ENCODE results near the gene AK8.

Gene AK8

DNA sequence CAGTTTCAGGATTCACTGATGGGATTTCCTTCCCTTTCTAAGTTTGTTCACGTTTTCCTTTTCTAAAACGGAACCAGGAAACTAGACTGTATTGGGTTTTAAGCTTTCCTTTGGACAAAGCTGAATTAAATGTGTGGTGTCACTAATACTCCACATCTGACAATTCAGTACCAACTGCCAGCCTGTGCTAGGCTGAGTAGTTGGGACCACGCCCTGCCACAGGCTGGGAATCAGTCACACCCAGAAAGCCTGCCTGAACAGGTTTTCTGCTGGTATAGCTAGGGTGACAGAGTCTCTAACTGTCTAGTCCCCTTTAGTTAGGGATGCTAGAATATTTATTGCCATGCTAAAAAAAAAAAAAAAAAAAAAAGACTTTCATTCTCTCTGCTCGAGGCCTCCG lies 16.3 kb upstream of the AK8 start:
- no peaks in the 10 kb centered on the region for H3K36me3 ChIP-seq (ENCODE audit: low read length)

DNA sequence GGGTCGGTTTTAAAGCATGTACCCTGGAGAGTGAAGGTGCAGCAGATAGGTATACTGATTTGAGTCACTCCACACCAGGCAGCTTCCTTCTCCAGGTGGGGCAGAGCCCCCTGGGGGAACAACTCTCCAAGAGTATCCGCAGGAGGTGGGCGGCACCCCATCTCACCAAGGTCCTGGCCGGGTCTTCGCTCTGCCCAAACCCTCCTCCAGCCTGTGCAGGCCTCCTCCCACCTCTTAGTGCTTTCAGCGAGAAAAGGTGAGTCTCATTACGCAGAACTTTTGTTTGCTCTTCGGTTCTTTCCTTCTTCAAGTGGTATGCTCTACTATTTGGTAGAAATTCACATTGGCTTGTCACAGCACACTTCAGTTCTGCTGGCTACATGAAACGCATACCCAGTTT lies 14.3 kb upstream of the AK8 start:
- no peaks in the 10 kb centered on the region for H3K79me2 ChIP-seq (ENCODE audit: insufficient read depth, low read length)
- H3K27me3 ChIP-seq (ENCODE audit: low read length): no peaks in the 10 kb centered on the region
- no peak overlapping the region for H2AFZ ChIP-seq (ENCODE audit: low read depth, low read length, severe bottlenecking)
- H3K9me2 ChIP-seq (replicated peaks; ENCODE audit: insufficient read depth, low read length): no peaks in the 10 kb centered on the region
- H3K9me3 ChIP-seq (ENCODE audit: insufficient read depth, low read length): no peaks in the 10 kb centered on the region
- no peaks in the 10 kb centered on the region for H3K36me3 ChIP-seq (ENCODE audit: low read length)
- TF ChIP-seq EZH2phosphoT487 (conservative IDR thresholded peaks at IDR 0.05; ENCODE audit: low read length): no peak
- TF ChIP-seq, protein P1, sequence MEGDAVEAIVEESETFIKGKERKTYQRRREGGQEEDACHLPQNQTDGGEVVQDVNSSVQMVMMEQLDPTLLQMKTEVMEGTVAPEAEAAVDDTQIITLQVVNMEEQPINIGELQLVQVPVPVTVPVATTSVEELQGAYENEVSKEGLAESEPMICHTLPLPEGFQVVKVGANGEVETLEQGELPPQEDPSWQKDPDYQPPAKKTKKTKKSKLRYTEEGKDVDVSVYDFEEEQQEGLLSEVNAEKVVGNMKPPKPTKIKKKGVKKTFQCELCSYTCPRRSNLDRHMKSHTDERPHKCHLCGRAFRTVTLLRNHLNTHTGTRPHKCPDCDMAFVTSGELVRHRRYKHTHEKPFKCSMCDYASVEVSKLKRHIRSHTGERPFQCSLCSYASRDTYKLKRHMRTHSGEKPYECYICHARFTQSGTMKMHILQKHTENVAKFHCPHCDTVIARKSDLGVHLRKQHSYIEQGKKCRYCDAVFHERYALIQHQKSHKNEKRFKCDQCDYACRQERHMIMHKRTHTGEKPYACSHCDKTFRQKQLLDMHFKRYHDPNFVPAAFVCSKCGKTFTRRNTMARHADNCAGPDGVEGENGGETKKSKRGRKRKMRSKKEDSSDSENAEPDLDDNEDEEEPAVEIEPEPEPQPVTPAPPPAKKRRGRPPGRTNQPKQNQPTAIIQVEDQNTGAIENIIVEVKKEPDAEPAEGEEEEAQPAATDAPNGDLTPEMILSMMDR (IDR thresholded peaks at IDR 0.05; ENCODE audit: insufficient read depth, low read length, poor library complexity, severe bottlenecking): no peak
- no peaks in the 10 kb centered on the region for H4K20me1 ChIP-seq (ENCODE audit: low read depth, low read length)
- H3K27ac ChIP-seq (ENCODE audit: low read depth, low read length): no peak overlapping the region
- H3K9ac ChIP-seq (ENCODE audit: low read length): no peak overlapping the region
- no peaks in the 10 kb centered on the region for H3F3A ChIP-seq (ENCODE audit: insufficient read depth)
- no peak overlapping the region for H3K4me2 ChIP-seq (ENCODE audit: low read depth, low read length, poor library complexity, severe bottlenecking)
- H3K4me3 ChIP-seq (ENCODE audit: insufficient read depth, low read length, poor library complexity, severe bottlenecking): no peak overlapping the region

More for the DNA sequence above, 16.3 kb upstream of the AK8 start:
- H4K20me1 ChIP-seq (ENCODE audit: low read depth, low read length): no peaks in the 10 kb centered on the region
- no peaks in the 10 kb centered on the region for H3K9me2 ChIP-seq (replicated peaks; ENCODE audit: insufficient read depth, low read length)
- TF ChIP-seq, protein P1 (IDR thresholded peaks at IDR 0.05; ENCODE audit: insufficient read depth, low read length, poor library complexity, severe bottlenecking): no peak
- no peak for TF ChIP-seq EZH2phosphoT487 (conservative IDR thresholded peaks at IDR 0.05; ENCODE audit: low read length)
- H3F3A ChIP-seq (ENCODE audit: insufficient read depth): no peaks in the 10 kb centered on the region
- no peaks in the 10 kb centered on the region for H3K79me2 ChIP-seq (ENCODE audit: insufficient read depth, low read length)
- no peak overlapping the region for H3K9ac ChIP-seq (ENCODE audit: low read length)
- no peak overlapping the region for H3K4me2 ChIP-seq (ENCODE audit: low read depth, low read length, poor library complexity, severe bottlenecking)
- no peak overlapping the region for H3K4me3 ChIP-seq (ENCODE audit: insufficient read depth, low read length, poor library complexity, severe bottlenecking)
- no peak overlapping the region for H2AFZ ChIP-seq (ENCODE audit: low read depth, low read length, severe bottlenecking)
- H3K27me3 ChIP-seq (ENCODE audit: low read length): no peaks in the 10 kb centered on the region
- H3K27ac ChIP-seq (ENCODE audit: low read depth, low read length): no peak overlapping the region
- no peaks in the 10 kb centered on the region for H3K9me3 ChIP-seq (ENCODE audit: insufficient read depth, low read length)

DNA sequence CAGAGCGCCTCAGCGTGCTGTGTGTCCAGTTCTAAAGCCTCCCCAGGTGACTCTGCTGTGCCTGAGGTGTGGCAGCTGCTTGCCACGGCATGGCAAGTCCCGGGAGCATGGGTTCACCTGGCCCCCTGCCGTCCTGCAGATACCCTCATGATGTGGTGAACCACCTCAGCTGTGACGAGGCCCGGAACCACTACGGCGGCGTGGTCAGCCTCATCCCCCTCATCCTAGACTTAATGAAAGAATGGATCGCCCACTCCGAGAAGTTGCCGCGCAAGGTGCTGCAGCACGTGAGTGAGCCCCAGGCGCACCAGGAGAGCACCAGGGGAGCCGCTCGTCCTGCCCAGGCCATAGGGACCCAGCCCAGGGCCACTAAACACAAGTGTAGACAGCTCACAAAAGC lies 10.1 kb upstream of the AK8 start:
- no peaks in the 10 kb centered on the region for H3K9me2 ChIP-seq (replicated peaks; ENCODE audit: insufficient read depth, low read length)
- H3K4me2 ChIP-seq (ENCODE audit: low read depth, low read length, poor library complexity, severe bottlenecking): no peak overlapping the region
- H3K79me2 ChIP-seq (ENCODE audit: insufficient read depth, low read length): no peaks in the 10 kb centered on the region
- no peaks in the 10 kb centered on the region for H3K9me3 ChIP-seq (ENCODE audit: insufficient read depth, low read length)
- H3K4me3 ChIP-seq (ENCODE audit: insufficient read depth, low read length, poor library complexity, severe bottlenecking): no peak overlapping the region
- no peaks in the 10 kb centered on the region for H4K20me1 ChIP-seq (ENCODE audit: low read depth, low read length)
- no peaks in the 10 kb centered on the region for H3K27me3 ChIP-seq (ENCODE audit: low read length)
- no peak overlapping the region for H3K27ac ChIP-seq (ENCODE audit: low read depth, low read length)
- H3K9ac ChIP-seq (ENCODE audit: low read length): no peak overlapping the region
- H3F3A ChIP-seq (ENCODE audit: insufficient read depth): no peaks in the 10 kb centered on the region
- no peaks in the 10 kb centered on the region for H3K36me3 ChIP-seq (ENCODE audit: low read length)
- no peak overlapping the region for H2AFZ ChIP-seq (ENCODE audit: low read depth, low read length, severe bottlenecking)
- no peak for TF ChIP-seq EZH2phosphoT487 (conservative IDR thresholded peaks at IDR 0.05; ENCODE audit: low read length)
- TF ChIP-seq, protein P1 (IDR thresholded peaks at IDR 0.05; ENCODE audit: insufficient read depth, low read length, poor library complexity, severe bottlenecking): no peak
